ENCODE measurements around the gene ZNF330.

Gene ZNF330

GRCh38 chr4:141220691-141221659, at the start of gene ZNF330:
Gene ZNF330 (plus strand): TSS chr4:141220895. CDS start chr4:141222372, 1,477 bp downstream.
- peak; percentile 81 for DNase-seq

GRCh38 chr4:141174457-141174856, 46.2 kb upstream of the ZNF330 start:
- no peak overlapping the region for H2AFZ ChIP-seq (ENCODE audit: low read length)
- no peak overlapping the region for H3K9ac ChIP-seq (ENCODE audit: low read length)
- no peaks in the 10 kb centered on the region for H3K36me3 ChIP-seq (replicated peaks; ENCODE audit: insufficient read depth, low read length)
- H3F3A ChIP-seq (ENCODE audit: insufficient read depth, low read length) = no peaks in the 10 kb centered on the region
- no peak for TF ChIP-seq EZH2phosphoT487 (IDR thresholded peaks at IDR 0.05; ENCODE audit: low read length)
- TF ChIP-seq EZH2 (optimal IDR thresholded peaks at IDR 0.05; ENCODE audit: low read depth, low read length) = no peak
- no peak for TF ChIP-seq CTCF (IDR thresholded peaks at IDR 0.05; ENCODE audit: low read length)
- H3K4me3 ChIP-seq (ENCODE audit: low read length) = no peak overlapping the region
- H4K20me1 ChIP-seq (ENCODE audit: insufficient read depth, low read length) = no peaks in the 10 kb centered on the region
- H3K27me3 ChIP-seq (replicated peaks; ENCODE audit: insufficient read depth, low read length) = no peaks in the 10 kb centered on the region
- H3K4me1 ChIP-seq (ENCODE audit: low read length) = no peaks in the 10 kb centered on the region
- DNase-seq = no peak
- H3K4me2 ChIP-seq (ENCODE audit: low read depth, low read length) = no peak overlapping the region
- no peak overlapping the region for H3K27ac ChIP-seq (ENCODE audit: low read length)
- no peaks in the 10 kb centered on the region for H3K9me3 ChIP-seq (replicated peaks; ENCODE audit: insufficient read depth, low read length)
- no peaks in the 10 kb centered on the region for H3K9me2 ChIP-seq (replicated peaks; ENCODE audit: insufficient read depth, low read length)
- no peaks in the 10 kb centered on the region for H3K79me2 ChIP-seq (ENCODE audit: low read length)

More at GRCh38 chr4:141220691-141221659, at the start of gene ZNF330:
- Histone ChIP-seq H3K36me3 (replicated peaks; ENCODE audit: insufficient read depth, low read length) (peaks cover 6% of the 10 kb centered on the region; the same call in 1 of the 2 replicates), H3F3A (ENCODE audit: insufficient read depth, low read length) (no peaks in the 10 kb centered on the region), H3K27me3 (replicated peaks; ENCODE audit: insufficient read depth, low read length) (no peaks in the 10 kb centered on the region), H3K4me3 (ENCODE audit: low read length) (peak within 1 kb of the TSS; percentile 99), H3K79me2 (ENCODE audit: low read length) (peaks cover 50% of the 10 kb centered on the region), H3K9me2 (replicated peaks; ENCODE audit: insufficient read depth, low read length) (no peaks in the 10 kb centered on the region), H3K9ac (ENCODE audit: low read length) (peak within 1 kb of the TSS; percentile 96), H4K20me1 (ENCODE audit: insufficient read depth, low read length) (no peaks in the 10 kb centered on the region), H3K4me1 (ENCODE audit: low read length) (peaks cover 6% of the 10 kb centered on the region; the same call in 1 of the 2 replicates), H3K27ac (ENCODE audit: low read length) (peak within 1 kb of the TSS; percentile 72; the same call in 1 of the 2 replicates), H2AFZ (ENCODE audit: low read length) (peak within 1 kb of the TSS; percentile 95), H3K9me3 (replicated peaks; ENCODE audit: insufficient read depth, low read length) (no peaks in the 10 kb centered on the region), H3K4me2 (ENCODE audit: low read depth, low read length) (peak within 1 kb of the TSS; percentile 76)
- TF ChIP-seq CTCF (IDR thresholded peaks at IDR 0.05; ENCODE audit: low read length) = peak; percentile 43
- no peak for TF ChIP-seq EZH2 (optimal IDR thresholded peaks at IDR 0.05; ENCODE audit: low read depth, low read length)
- TF ChIP-seq EZH2phosphoT487 (IDR thresholded peaks at IDR 0.05; ENCODE audit: low read length) = no peak

GRCh38 chr4:141177171-141177570, 43.5 kb upstream of the ZNF330 start:
- no peaks in the 10 kb centered on the region for H3K9me2 ChIP-seq (replicated peaks; ENCODE audit: insufficient read depth, low read length)
- no peaks in the 10 kb centered on the region for H3K4me1 ChIP-seq (ENCODE audit: low read length)
- H3K27ac ChIP-seq (ENCODE audit: low read length) = no peak overlapping the region
- no peak for DNase-seq
- no peaks in the 10 kb centered on the region for H3F3A ChIP-seq (ENCODE audit: insufficient read depth, low read length)
- no peaks in the 10 kb centered on the region for H4K20me1 ChIP-seq (ENCODE audit: insufficient read depth, low read length)
- H3K9ac ChIP-seq (ENCODE audit: low read length) = no peak overlapping the region
- H3K4me2 ChIP-seq (ENCODE audit: low read depth, low read length) = no peak overlapping the region
- no peaks in the 10 kb centered on the region for H3K9me3 ChIP-seq (replicated peaks; ENCODE audit: insufficient read depth, low read length)
- no peaks in the 10 kb centered on the region for H3K79me2 ChIP-seq (ENCODE audit: low read length)
- no peaks in the 10 kb centered on the region for H3K27me3 ChIP-seq (replicated peaks; ENCODE audit: insufficient read depth, low read length)
- no peaks in the 10 kb centered on the region for H3K36me3 ChIP-seq (replicated peaks; ENCODE audit: insufficient read depth, low read length)
- no peak for TF ChIP-seq CTCF (IDR thresholded peaks at IDR 0.05; ENCODE audit: low read length)
- TF ChIP-seq EZH2phosphoT487 (IDR thresholded peaks at IDR 0.05; ENCODE audit: low read length) = no peak
- no peak for TF ChIP-seq EZH2 (optimal IDR thresholded peaks at IDR 0.05; ENCODE audit: low read depth, low read length)
- H3K4me3 ChIP-seq (ENCODE audit: low read length) = no peak overlapping the region
- H2AFZ ChIP-seq (ENCODE audit: low read length) = no peak overlapping the region
